ES-I3 (cell line): ENCODE results near the gene ZER1.

ENCODE experiments used
- H3K36me3 ChIP-seq: 2 replicates; pipeline ENCODE4 v1.6.1; 2013; ENCODE audit warnings: mild to moderate bottlenecking, low read length, control low read depth, moderate library complexity; ENCODE audit not compliant: insufficient read depth
- H3K4me1 ChIP-seq: 2 replicates; pipeline ENCODE4 v1.6.1; 2013; ENCODE audit warnings: mild to moderate bottlenecking, control low read depth, low read length; ENCODE audit not compliant: insufficient read depth
- H3K9ac ChIP-seq: 2 replicates; pipeline ENCODE4 v1.6.1; 2013; ENCODE audit warnings: low read depth, mild to moderate bottlenecking, low read length, moderate library complexity
- H3K9me3 ChIP-seq: 2 replicates; pipeline ENCODE4 v1.6.1; 2013; ENCODE audit warnings: mild to moderate bottlenecking, low read length, moderate library complexity; ENCODE audit not compliant: control insufficient read depth, insufficient read depth

The ZER1 gene

GRCh38 chr9:128774804-128775203 lies 3.1 kb upstream of the ZER1 start:
- Histone ChIP-seq H3K4me1 (no peaks in the 10 kb centered on the region; the same call in 1 of the 2 replicates), H3K9me3 (no peaks in the 10 kb centered on the region), H3K36me3 (no peaks in the 10 kb centered on the region), H3K9ac (no peak overlapping the region)

- no peak overlapping the region for H3K9ac ChIP-seq
- no peaks in the 10 kb centered on the region; the same call in 1 of the 2 replicates for H3K4me1 ChIP-seq
- no peaks in the 10 kb centered on the region for H3K36me3 ChIP-seq
Measured at GRCh38 chr9:128773049-128773448, 1.3 kb upstream of the ZER1 start.

GRCh38 chr9:128771094-128771721 lies 519 bp downstream of the ZER1 start:
- H3K9me3 ChIP-seq = no peaks in the 10 kb centered on the region

More at GRCh38 chr9:128773049-128773448, 1.3 kb upstream of the ZER1 start:
- H3K9me3 ChIP-seq = no peaks in the 10 kb centered on the region

GRCh38 chr9:128770286-128771030 lies 1.3 kb downstream of the ZER1 start:
- H3K36me3 ChIP-seq = no peaks in the 10 kb centered on the region
- no peaks in the 10 kb centered on the region; the same call in 1 of the 2 replicates for H3K4me1 ChIP-seq

More at GRCh38 chr9:128771094-128771721, 519 bp downstream of the ZER1 start:
- Histone ChIP-seq H3K9ac (peak overlapping the region; percentile 61), H3K36me3 (no peaks in the 10 kb centered on the region), H3K4me1 (no peaks in the 10 kb centered on the region; the same call in 1 of the 2 replicates)

GRCh38 chr9:128768606-128769005 lies 3.1 kb downstream of the ZER1 start:
- Histone ChIP-seq H3K9ac (no peak overlapping the region), H3K4me1 (peaks cover 9% of the 10 kb centered on the region; the same call in 1 of the 2 replicates), H3K9me3 (no peaks in the 10 kb centered on the region), H3K36me3 (no peaks in the 10 kb centered on the region)

More at GRCh38 chr9:128770286-128771030, 1.3 kb downstream of the ZER1 start:
- H3K9ac ChIP-seq = peak overlapping the region; percentile 61; the same call in 1 of the 2 replicates
- H3K9me3 ChIP-seq = no peaks in the 10 kb centered on the region

GRCh38 chr9:128765499-128765898 lies 6.2 kb downstream of the ZER1 start:
- Histone ChIP-seq H3K4me1 (peaks cover 9% of the 10 kb centered on the region; the same call in 1 of the 2 replicates), H3K9me3 (no peaks in the 10 kb centered on the region), H3K36me3 (no peaks in the 10 kb centered on the region), H3K9ac (no peak overlapping the region)

GRCh38 chr9:128764361-128764760 lies 7.4 kb downstream of the ZER1 start:
- no peaks in the 10 kb centered on the region for H3K9me3 ChIP-seq
- H3K4me1 ChIP-seq = peaks cover 9% of the 10 kb centered on the region; the same call in 1 of the 2 replicates
- no peak overlapping the region for H3K9ac ChIP-seq
- H3K36me3 ChIP-seq = no peaks in the 10 kb centered on the region

GRCh38 chr9:128762671-128763449 lies 8.9 kb downstream of the ZER1 start:
- no peaks in the 10 kb centered on the region for H3K36me3 ChIP-seq
- no peaks in the 10 kb centered on the region for H3K9me3 ChIP-seq
- peaks cover 9% of the 10 kb centered on the region; the same call in 1 of the 2 replicates for H3K4me1 ChIP-seq
- H3K9ac ChIP-seq = no peak overlapping the region

GRCh38 chr9:128757602-128758001 lies 14.1 kb downstream of the ZER1 start:
- Histone ChIP-seq H3K9ac (no peak overlapping the region), H3K36me3 (peaks cover 3% of the 10 kb centered on the region; the same call in 1 of the 2 replicates), H3K9me3 (no peaks in the 10 kb centered on the region), H3K4me1 (no peaks in the 10 kb centered on the region)

- no peaks in the 10 kb centered on the region for H3K4me1 ChIP-seq
- H3K9ac ChIP-seq = no peak overlapping the region
- H3K9me3 ChIP-seq = no peaks in the 10 kb centered on the region
- H3K36me3 ChIP-seq = peaks cover 3% of the 10 kb centered on the region; the same call in 1 of the 2 replicates
Measured at GRCh38 chr9:128753627-128754026, 18.1 kb downstream of the ZER1 start.

- no peak overlapping the region for H3K9ac ChIP-seq
- H3K9me3 ChIP-seq = no peaks in the 10 kb centered on the region
- peaks cover 3% of the 10 kb centered on the region; the same call in 1 of the 2 replicates for H3K36me3 ChIP-seq
- H3K4me1 ChIP-seq = no peaks in the 10 kb centered on the region
Measured at GRCh38 chr9:128750926-128751595, 20.7 kb downstream of the ZER1 start.

GRCh38 chr9:128747241-128747640 lies 24.5 kb downstream of the ZER1 start:
- Histone ChIP-seq H3K4me1 (no peaks in the 10 kb centered on the region), H3K9ac (no peak overlapping the region), H3K9me3 (no peaks in the 10 kb centered on the region), H3K36me3 (no peaks in the 10 kb centered on the region; the same call in 1 of the 2 replicates)

- Histone ChIP-seq H3K9ac (no peak overlapping the region), H3K9me3 (no peaks in the 10 kb centered on the region), H3K36me3 (peaks cover 11% of the 10 kb centered on the region; the same call in 1 of the 2 replicates), H3K4me1 (no peaks in the 10 kb centered on the region)
Measured at GRCh38 chr9:128743421-128743820, 28.3 kb downstream of the ZER1 start.

GRCh38 chr9:128742401-128742800 lies 29.3 kb downstream of the ZER1 start:
- Histone ChIP-seq H3K4me1 (no peaks in the 10 kb centered on the region), H3K9me3 (no peaks in the 10 kb centered on the region), H3K9ac (no peak overlapping the region), H3K36me3 (peaks cover 11% of the 10 kb centered on the region; the same call in 1 of the 2 replicates)
